H1 (cell line): ENCODE measurements around the gene HACD3. TPM values are rescaled to one million over a fixed set of nuclear protein-coding genes. Genes with fewer than 3 reads are reported as not detected.

Experiments
- ASH2L ChIP-seq: fragments of 200-600, 300-600 bp; sonication (generic); IDR thresholded peaks from one replicate; pipeline ENCODE4 v1.7.1; 2017; ENCODE audit warnings: low read length
- BRCA1 ChIP-seq: IDR thresholded peaks from 2 replicates; pipeline ENCODE4 v1.6.1; 2012; ENCODE audit warnings: low read depth, low read length, improper control_type of control experiment
- CHD7 ChIP-seq: fragments of 300-600 bp; sonication (generic); IDR thresholded peaks from 2 replicates; pipeline ENCODE4 v1.7.1; 2012; ENCODE audit warnings: low read length, moderate library complexity, mild to moderate bottlenecking, inconsistent platforms; ENCODE audit not compliant: insufficient replicate concordance
- CTBP2 ChIP-seq: IDR thresholded peaks from 2 replicates; pipeline ENCODE4 v1.7.0; 2011; ENCODE audit warnings: borderline replicate concordance, mild to moderate bottlenecking, moderate library complexity, mixed read lengths, low read length; ENCODE audit not compliant: insufficient read depth, insufficient read length
- KDM1A ChIP-seq: fragments of 200-600, 300-600 bp; sonication (generic); IDR thresholded peaks from 2 replicates; pipeline ENCODE4 v1.7.1; 2016; ENCODE audit warnings: mild to moderate bottlenecking, low read length, borderline replicate concordance
- MAX ChIP-seq: IDR thresholded peaks from 2 replicates; pipeline ENCODE4 v1.6.1; 2012; ENCODE audit warnings: inconsistent platforms
- NRF1 ChIP-seq: IDR thresholded peaks from 2 replicates; pipeline ENCODE4 v1.6.1; 2011; ENCODE audit warnings: mild to moderate bottlenecking, low read depth, low read length, improper control_type of control experiment
- POLR2AphosphoS5 ChIP-seq: IDR thresholded peaks from 2 replicates; pipeline ENCODE4 v1.6.1; 2011; ENCODE audit warnings: low read depth, low read length
- SIRT6 ChIP-seq: IDR thresholded peaks from one replicate; pipeline ENCODE4 v1.7.1; 2012; ENCODE audit warnings: low read length, inconsistent platforms
- SRF ChIP-seq: IDR thresholded peaks from 2 replicates; pipeline ENCODE4 v1.6.1; 2011; ENCODE audit warnings: mild to moderate bottlenecking, low read depth, low read length, moderate library complexity
- TCF12 ChIP-seq: IDR thresholded peaks from 2 replicates; pipeline ENCODE4 v1.6.1; 2011; ENCODE audit warnings: low read depth, mild to moderate bottlenecking, low read length
- polyA plus RNA-seq, 7 experiments: library from polyadenylated mRNA; depleted of rRNA in 3 of 7; stranded (reverse) in 5 of 7; unstranded in 2 of 7; fragments of >200 nt in 5 of 7; fragments of 200-250 nt in 2 of 7; gene quantifications; 1 replicate in 5 of 7; 2 replicates in 1 of 7; 4 replicates in 1 of 7; pipeline versions ENCODE4 v1.2.1 to v1.2.3, GENCODE V29; 2011 to 2013; ENCODE audit warnings: missing spikeins in 2 of 7, mixed read lengths in 2 of 7
- total RNA-seq: library from RNA; stranded (reverse); fragmentation: NEBNext Ultra II Directional; extraction: Animal tissue kit (Norgen Biotek cat#: 25700); gene quantifications from 2 replicates; pipeline ENCODE4 v1.2.1, GENCODE V29; 2021

The HACD3 gene
- total and polyA plus RNA-seq, 2 of the 8 experiments (the other 6 are each of a cell fraction or from before 2014, with no cell fraction given) = 78.8 to 120 TPM

DNA sequence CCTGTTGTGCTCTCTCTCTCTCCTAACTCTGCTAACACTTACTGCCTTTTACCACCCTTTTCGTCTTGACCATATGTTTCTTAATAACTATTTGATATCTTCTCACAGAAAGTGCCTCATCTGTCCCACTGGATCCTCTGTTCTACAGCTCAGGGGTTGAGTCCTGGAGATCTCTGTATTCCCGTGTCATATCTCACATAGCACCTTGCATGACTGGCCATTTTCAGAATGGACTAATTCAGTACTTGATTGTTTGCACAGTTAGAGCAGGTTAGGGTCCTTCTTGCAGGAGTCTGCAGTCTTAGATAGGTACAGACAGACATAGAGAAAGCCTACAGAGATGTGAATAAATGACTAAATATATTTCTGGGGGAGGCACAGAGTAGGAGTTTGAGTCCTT lies 20.9 kb downstream of the HACD3 start (continued):
- no peak for TF ChIP-seq CHD7
- TF ChIP-seq POLR2AphosphoS5 = no peak
- no peak for TF ChIP-seq MAX
- TF ChIP-seq BRCA1 = no peak
- no peak for TF ChIP-seq SRF
- no peak for TF ChIP-seq KDM1A
- no peak for TF ChIP-seq SIRT6
- TF ChIP-seq CTBP2 = no peak
- no peak for TF ChIP-seq TCF12
- no peak for TF ChIP-seq ASH2L
- TF ChIP-seq NRF1 = no peak
